ENCODE data around the gene XPO6.

- TF ChIP-seq, protein P1, sequence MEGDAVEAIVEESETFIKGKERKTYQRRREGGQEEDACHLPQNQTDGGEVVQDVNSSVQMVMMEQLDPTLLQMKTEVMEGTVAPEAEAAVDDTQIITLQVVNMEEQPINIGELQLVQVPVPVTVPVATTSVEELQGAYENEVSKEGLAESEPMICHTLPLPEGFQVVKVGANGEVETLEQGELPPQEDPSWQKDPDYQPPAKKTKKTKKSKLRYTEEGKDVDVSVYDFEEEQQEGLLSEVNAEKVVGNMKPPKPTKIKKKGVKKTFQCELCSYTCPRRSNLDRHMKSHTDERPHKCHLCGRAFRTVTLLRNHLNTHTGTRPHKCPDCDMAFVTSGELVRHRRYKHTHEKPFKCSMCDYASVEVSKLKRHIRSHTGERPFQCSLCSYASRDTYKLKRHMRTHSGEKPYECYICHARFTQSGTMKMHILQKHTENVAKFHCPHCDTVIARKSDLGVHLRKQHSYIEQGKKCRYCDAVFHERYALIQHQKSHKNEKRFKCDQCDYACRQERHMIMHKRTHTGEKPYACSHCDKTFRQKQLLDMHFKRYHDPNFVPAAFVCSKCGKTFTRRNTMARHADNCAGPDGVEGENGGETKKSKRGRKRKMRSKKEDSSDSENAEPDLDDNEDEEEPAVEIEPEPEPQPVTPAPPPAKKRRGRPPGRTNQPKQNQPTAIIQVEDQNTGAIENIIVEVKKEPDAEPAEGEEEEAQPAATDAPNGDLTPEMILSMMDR (IDR thresholded peaks at IDR 0.05) = no peak
- no peak for TF ChIP-seq POLR2A (IDR thresholded peaks at IDR 0.05)
These were observed 80.6 kb downstream of the XPO6 start for GRCh38 chr16:28131181-28131580.
